HepG2 (cell line): ENCODE measurements around the gene KIAA1614. TPM values are rescaled to one million over a fixed set of nuclear protein-coding genes. Genes with fewer than 3 reads are reported as not detected.
A peak's percentile ranks its signal among the peaks of the same experiment; 100 is the strongest.

Experiments used
- CHCHD3 ChIP-seq: sonication (generic); formaldehyde crosslinking; IDR thresholded peaks from 2 replicates; pipeline ENCODE4 v1.8.0; 2022; ENCODE audit warnings: mild to moderate bottlenecking, missing genetic modification reagents, moderate library complexity
- EP300 ChIP-seq, 3 experiments: sonication (generic) in 1 of 3; formaldehyde crosslinking in 1 of 3; IDR thresholded peaks; 2 replicates each; pipeline versions ENCODE4 v1.5.1 to v1.6.1; 2011 to 2020; ENCODE audit warnings: low read depth in 2 of 3, low read length in 2 of 3, borderline replicate concordance in 1 of 3, improper control_type of control experiment in 1 of 3, mild to moderate bottlenecking in 1 of 3, missing genetic modification reagents in 1 of 3, moderate library complexity in 1 of 3
- ETV6 ChIP-seq: sonication (generic); formaldehyde crosslinking; conservative IDR thresholded peaks from 2 replicates; pipeline ENCODE4 v1.4.0; 2020; ENCODE audit warnings: missing genetic modification reagents
- FLYWCH1 ChIP-seq: sonication (generic); formaldehyde crosslinking; IDR thresholded peaks from 2 replicates; pipeline ENCODE4 v1.8.1; 2023; ENCODE audit warnings: mild to moderate bottlenecking, missing genetic modification reagents
- KLF15 ChIP-seq: sonication (generic); formaldehyde crosslinking; IDR thresholded peaks from 2 replicates; pipeline ENCODE4 v1.8.1; 2023; ENCODE audit warnings: borderline replicate concordance, mild to moderate bottlenecking, inconsistent platforms, missing genetic modification reagents, mixed read lengths
- MXD4 ChIP-seq: IDR thresholded peaks from 2 replicates; pipeline ENCODE4 v1.6.1; 2016; ENCODE audit warnings: mild to moderate bottlenecking, missing biosample characterization, missing genetic modification reagents
- PCBP2 ChIP-seq: fragments of 200-400 bp; formaldehyde crosslinking; optimal IDR thresholded peaks from 2 replicates; pipeline ENCODE3; 2018; ENCODE audit warnings: low read length, low read depth; ENCODE audit not compliant: poor library complexity, severe bottlenecking
- RFXAP ChIP-seq: sonication (generic); formaldehyde crosslinking; IDR thresholded peaks from 2 replicates; pipeline ENCODE4 v1.4.0; 2020; ENCODE audit warnings: missing genetic modification reagents, borderline replicate concordance
- SP2 ChIP-seq: sonication (generic); formaldehyde crosslinking; IDR thresholded peaks from 2 replicates; pipeline ENCODE4 v1.5.1; 2020; ENCODE audit warnings: mild to moderate bottlenecking, missing genetic modification reagents
- TRIM22 ChIP-seq: fragments of 450-650 bp; IDR thresholded peaks from 2 replicates; pipeline ENCODE4 v1.6.1; 2017
- ZBTB34 ChIP-seq: sonication (generic); formaldehyde crosslinking; IDR thresholded peaks from 2 replicates; pipeline ENCODE4 v1.8.0; 2022; ENCODE audit warnings: mild to moderate bottlenecking, missing genetic modification reagents
- ZFP90 ChIP-seq: sonication (generic); formaldehyde crosslinking; IDR thresholded peaks from 2 replicates; pipeline ENCODE4 v1.8.0; 2022; ENCODE audit warnings: missing genetic modification reagents, mild to moderate bottlenecking, inconsistent platforms, borderline replicate concordance
- ZNF235 ChIP-seq: sonication (generic); formaldehyde crosslinking; IDR thresholded peaks from 2 replicates; pipeline ENCODE4 v1.8.1; 2023; ENCODE audit warnings: mild to moderate bottlenecking, missing genetic modification reagents, borderline replicate concordance
- ZNF430 ChIP-seq: sonication (generic); formaldehyde crosslinking; IDR thresholded peaks from 2 replicates; pipeline ENCODE4 v1.9.0; 2021; ENCODE audit warnings: mild to moderate bottlenecking, missing genetic modification reagents
- ZNF546 ChIP-seq: sonication (generic); formaldehyde crosslinking; conservative IDR thresholded peaks from 2 replicates; pipeline ENCODE4 v1.8.1; 2023; ENCODE audit warnings: mild to moderate bottlenecking, missing genetic modification reagents
- ZNF614 ChIP-seq: IDR thresholded peaks from 2 replicates; pipeline ENCODE4 v1.6.1; 2018; ENCODE audit warnings: missing biosample characterization, missing genetic modification reagents, inconsistent platforms, borderline replicate concordance
- ZNF652 ChIP-seq: IDR thresholded peaks from 2 replicates; pipeline ENCODE4 v1.6.1; 2016; ENCODE audit warnings: low read depth, borderline replicate concordance
- ZSCAN21 ChIP-seq: sonication (generic); formaldehyde crosslinking; IDR thresholded peaks from 2 replicates; pipeline ENCODE4 v1.8.0; 2022; ENCODE audit warnings: mild to moderate bottlenecking, missing genetic modification reagents, moderate library complexity, borderline replicate concordance
- polyA plus RNA-seq, 8 experiments: library from polyadenylated mRNA; depleted of rRNA in 3 of 8; stranded (reverse) in 7 of 8; unstranded in 1 of 8; fragments of >200 nt; fragmentation: Illumina TruSeq in 4 of 8; extraction: Trizol in 4 of 8; gene quantifications; 2 replicates each; pipeline versions ENCODE4 v1.2.1 to v1.2.3, GENCODE V29; 2011 to 2016; ENCODE audit warnings: low read depth in 4 of 8, missing spikeins in 1 of 8, mixed read lengths in 1 of 8; ENCODE audit not compliant: insufficient read depth in 1 of 8
- total RNA-seq, 5 experiments: library from RNA; depleted of rRNA; stranded (reverse); fragments of >200 nt; fragmentation: Illumina TruSeq; extraction: Trizol; gene quantifications; 2 replicates each; pipeline ENCODE4 v1.2.3, GENCODE V29; 2016; ENCODE audit warnings: low read depth in 1 of 5
- TF ChIP-seq, protein P1 (sequence below): IDR thresholded peaks from 2 replicates; pipeline ENCODE4 v1.6.1; 2016; ENCODE audit warnings: missing genetic modification reagents, missing compliant biosample characterization
- TF ChIP-seq, protein P2 (sequence below): sonication (generic); formaldehyde crosslinking; IDR thresholded peaks from 2 replicates; pipeline ENCODE4 v1.5.0; 2020; ENCODE audit warnings: missing genetic modification reagents
- TF ChIP-seq, protein P3 (sequence below): sonication (generic); formaldehyde crosslinking; IDR thresholded peaks from 2 replicates; pipeline ENCODE4 v1.4.0; 2020; ENCODE audit warnings: missing genetic modification reagents

Gene KIAA1614
- total and polyA plus RNA-seq, 2 of the 13 experiments (the other 11 are each of a cell fraction or from before 2014, with no cell fraction given) = 0.15 to 0.77 TPM

DNA sequence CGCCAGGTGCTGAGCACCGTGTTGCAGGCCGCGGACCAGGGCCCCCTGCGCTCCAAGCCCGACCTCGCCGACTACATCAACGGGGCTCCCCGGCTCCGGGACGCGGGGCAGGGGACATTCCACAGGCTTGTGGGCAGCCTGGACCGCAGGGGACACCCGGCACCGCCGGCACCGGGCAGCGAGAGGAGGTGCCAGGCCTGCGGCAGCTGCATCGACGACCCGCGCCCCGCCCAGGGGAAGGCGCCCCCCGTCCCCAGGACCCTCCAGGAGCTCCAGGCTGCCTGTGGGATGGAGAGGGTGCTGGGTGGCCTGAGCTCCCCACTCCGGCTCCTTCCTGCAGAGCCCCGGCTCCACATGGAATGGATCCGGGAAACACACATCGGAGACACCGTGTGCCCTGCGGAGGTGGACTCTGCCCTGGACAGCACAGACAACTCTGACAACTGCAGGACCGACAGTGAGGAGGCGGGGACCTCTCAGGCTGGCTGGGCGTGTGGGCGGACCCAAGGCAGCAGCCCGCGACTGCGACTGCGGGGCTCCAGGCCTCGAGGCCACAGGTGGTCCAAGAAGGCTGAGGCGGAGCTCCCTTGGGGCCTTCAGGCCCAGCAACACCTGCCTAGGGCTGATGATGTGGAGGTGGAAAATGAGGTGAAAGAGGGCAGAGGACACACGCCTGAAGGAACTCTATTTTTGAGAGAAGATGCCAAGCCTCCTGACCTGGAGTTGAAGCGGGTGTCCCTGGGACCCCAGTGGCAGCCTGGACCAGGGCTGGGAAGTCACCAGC, 22.8 kb downstream of the KIAA1614 start (continued):
- TF ChIP-seq, protein P1, sequence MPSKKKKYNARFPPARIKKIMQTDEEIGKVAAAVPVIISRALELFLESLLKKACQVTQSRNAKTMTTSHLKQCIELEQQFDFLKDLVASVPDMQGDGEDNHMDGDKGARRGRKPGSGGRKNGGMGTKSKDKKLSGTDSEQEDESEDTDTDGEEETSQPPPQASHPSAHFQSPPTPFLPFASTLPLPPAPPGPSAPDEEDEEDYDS (CRISPR knock-in tag) = peak; percentile 61; the same call in 1 of the 2 replicates
- TF ChIP-seq CHCHD3 (CRISPR knock-in tag) = no peak
- TF ChIP-seq, protein P2, sequence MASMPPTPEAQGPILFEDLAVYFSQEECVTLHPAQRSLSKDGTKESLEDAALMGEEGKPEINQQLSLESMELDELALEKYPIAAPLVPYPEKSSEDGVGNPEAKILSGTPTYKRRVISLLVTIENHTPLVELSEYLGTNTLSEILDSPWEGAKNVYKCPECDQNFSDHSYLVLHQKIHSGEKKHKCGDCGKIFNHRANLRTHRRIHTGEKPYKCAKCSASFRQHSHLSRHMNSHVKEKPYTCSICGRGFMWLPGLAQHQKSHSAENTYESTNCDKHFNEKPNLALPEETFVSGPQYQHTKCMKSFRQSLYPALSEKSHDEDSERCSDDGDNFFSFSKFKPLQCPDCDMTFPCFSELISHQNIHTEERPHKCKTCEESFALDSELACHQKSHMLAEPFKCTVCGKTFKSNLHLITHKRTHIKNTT = no peak
- TF ChIP-seq ZNF430 (CRISPR knock-in tag) = no peak
- peak; percentile 9; the same call in 1 of the 2 replicates for TF ChIP-seq SP2
- TF ChIP-seq EP300 (IDR thresholded peaks at IDR 0.05; ENCODE audit: low read depth in 2 of 2, low read length in 2 of 2) = no peak
- no peak for TF ChIP-seq EP300 (CRISPR knock-in tag; IDR thresholded peaks at IDR 0.05; ENCODE audit: borderline replicate concordance)
- TF ChIP-seq TRIM22 = no peak
- TF ChIP-seq ZSCAN21 = peak; percentile 71; the same call in 1 of the 2 replicates
- TF ChIP-seq ZNF546 (CRISPR knock-in tag) = no peak
- no peak for TF ChIP-seq ZFP90
- no peak for TF ChIP-seq ZNF614
- TF ChIP-seq ZBTB34 (CRISPR knock-in tag) = no peak
- no peak for TF ChIP-seq FLYWCH1
- TF ChIP-seq, protein P3, sequence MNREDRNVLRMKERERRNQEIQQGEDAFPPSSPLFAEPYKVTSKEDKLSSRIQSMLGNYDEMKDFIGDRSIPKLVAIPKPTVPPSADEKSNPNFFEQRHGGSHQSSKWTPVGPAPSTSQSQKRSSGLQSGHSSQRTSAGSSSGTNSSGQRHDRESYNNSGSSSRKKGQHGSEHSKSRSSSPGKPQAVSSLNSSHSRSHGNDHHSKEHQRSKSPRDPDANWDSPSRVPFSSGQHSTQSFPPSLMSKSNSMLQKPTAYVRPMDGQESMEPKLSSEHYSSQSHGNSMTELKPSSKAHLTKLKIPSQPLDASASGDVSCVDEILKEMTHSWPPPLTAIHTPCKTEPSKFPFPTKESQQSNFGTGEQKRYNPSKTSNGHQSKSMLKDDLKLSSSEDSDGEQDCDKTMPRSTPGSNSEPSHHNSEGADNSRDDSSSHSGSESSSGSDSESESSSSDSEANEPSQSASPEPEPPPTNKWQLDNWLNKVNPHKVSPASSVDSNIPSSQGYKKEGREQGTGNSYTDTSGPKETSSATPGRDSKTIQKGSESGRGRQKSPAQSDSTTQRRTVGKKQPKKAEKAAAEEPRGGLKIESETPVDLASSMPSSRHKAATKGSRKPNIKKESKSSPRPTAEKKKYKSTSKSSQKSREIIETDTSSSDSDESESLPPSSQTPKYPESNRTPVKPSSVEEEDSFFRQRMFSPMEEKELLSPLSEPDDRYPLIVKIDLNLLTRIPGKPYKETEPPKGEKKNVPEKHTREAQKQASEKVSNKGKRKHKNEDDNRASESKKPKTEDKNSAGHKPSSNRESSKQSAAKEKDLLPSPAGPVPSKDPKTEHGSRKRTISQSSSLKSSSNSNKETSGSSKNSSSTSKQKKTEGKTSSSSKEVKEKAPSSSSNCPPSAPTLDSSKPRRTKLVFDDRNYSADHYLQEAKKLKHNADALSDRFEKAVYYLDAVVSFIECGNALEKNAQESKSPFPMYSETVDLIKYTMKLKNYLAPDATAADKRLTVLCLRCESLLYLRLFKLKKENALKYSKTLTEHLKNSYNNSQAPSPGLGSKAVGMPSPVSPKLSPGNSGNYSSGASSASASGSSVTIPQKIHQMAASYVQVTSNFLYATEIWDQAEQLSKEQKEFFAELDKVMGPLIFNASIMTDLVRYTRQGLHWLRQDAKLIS (CRISPR knock-in tag) = no peak
- no peak for TF ChIP-seq RFXAP (CRISPR knock-in tag)
- no peak for TF ChIP-seq KLF15
- TF ChIP-seq PCBP2 = no peak
- TF ChIP-seq ZNF235 = no peak
- no peak for TF ChIP-seq ZNF652 (CRISPR knock-in tag)
- TF ChIP-seq ETV6 = no peak; the same call in 1 of the 2 replicates
- peak; percentile 39; the same call in 1 of the 2 replicates for TF ChIP-seq MXD4 (CRISPR knock-in tag)
